ENCODE measurements around the gene GP2. TPM values are rescaled to one million over a fixed set of nuclear protein-coding genes. Genes with fewer than 3 reads are reported as not detected.

The GP2 gene
- total RNA-seq, 2 experiments from 2014 or later, result not detected

GRCh38 chr16:20302389-20302788 lies 24.9 kb downstream of the GP2 start:
- no peaks in the 10 kb centered on the region for H3K9me3 Mint-ChIP-seq
- peaks cover 3% of the 10 kb centered on the region for H3K27me3 Mint-ChIP-seq
- ChIA-PET POLR2A (no interaction called here), CTCF (interaction anchor here (1.1 kb wide), 1 partner anchor 395 kb away, joined by 3 read pairs; no protein-coding TSS in a partner anchor)
- TF ChIP-seq CTCF (IDR thresholded peaks at IDR 0.05), result no peak
- intact Hi-C loops (cut with micrococcal nuclease), result loop anchor here (5.0 kb wide), 1 partner anchor 395 kb away; no protein-coding TSS in a partner anchor
- H3K4me1 Mint-ChIP-seq (ENCODE audit: low read depth), result no peaks in the 10 kb centered on the region
- ATAC-seq, result no peak
- H3K4me3 Mint-ChIP-seq, result no peak overlapping the region
- H3K27ac Mint-ChIP-seq, result no peak overlapping the region
- DNase-seq, result no peak
- H3K36me3 Mint-ChIP-seq (ENCODE audit: low read depth), result no peaks in the 10 kb centered on the region

- no peak overlapping the region for H3K27ac Mint-ChIP-seq
- TF ChIP-seq CTCF (IDR thresholded peaks at IDR 0.05), result no peak
- H3K4me1 Mint-ChIP-seq (ENCODE audit: low read depth), result no peaks in the 10 kb centered on the region
- no peaks in the 10 kb centered on the region for H3K36me3 Mint-ChIP-seq (ENCODE audit: low read depth)
- peaks cover 3% of the 10 kb centered on the region for H3K27me3 Mint-ChIP-seq
- ATAC-seq (no peak), DNase-seq (no peak)
- intact Hi-C loops (cut with micrococcal nuclease), result loop anchor here (5.0 kb wide), 1 partner anchor 395 kb away; no protein-coding TSS in a partner anchor
- no peak overlapping the region for H3K4me3 Mint-ChIP-seq
- H3K9me3 Mint-ChIP-seq, result no peaks in the 10 kb centered on the region
- POLR2A ChIA-PET, result no interaction called here
- CTCF ChIA-PET, result interaction anchor here (0.7 to 4.9 kb wide), 2 partner anchors 389 to 395 kb away, joined by 3 to 74 read pairs; no protein-coding TSS in a partner anchor
Measured at GRCh38 chr16:20301840-20302239, 25.5 kb downstream of the GP2 start.

DNA sequence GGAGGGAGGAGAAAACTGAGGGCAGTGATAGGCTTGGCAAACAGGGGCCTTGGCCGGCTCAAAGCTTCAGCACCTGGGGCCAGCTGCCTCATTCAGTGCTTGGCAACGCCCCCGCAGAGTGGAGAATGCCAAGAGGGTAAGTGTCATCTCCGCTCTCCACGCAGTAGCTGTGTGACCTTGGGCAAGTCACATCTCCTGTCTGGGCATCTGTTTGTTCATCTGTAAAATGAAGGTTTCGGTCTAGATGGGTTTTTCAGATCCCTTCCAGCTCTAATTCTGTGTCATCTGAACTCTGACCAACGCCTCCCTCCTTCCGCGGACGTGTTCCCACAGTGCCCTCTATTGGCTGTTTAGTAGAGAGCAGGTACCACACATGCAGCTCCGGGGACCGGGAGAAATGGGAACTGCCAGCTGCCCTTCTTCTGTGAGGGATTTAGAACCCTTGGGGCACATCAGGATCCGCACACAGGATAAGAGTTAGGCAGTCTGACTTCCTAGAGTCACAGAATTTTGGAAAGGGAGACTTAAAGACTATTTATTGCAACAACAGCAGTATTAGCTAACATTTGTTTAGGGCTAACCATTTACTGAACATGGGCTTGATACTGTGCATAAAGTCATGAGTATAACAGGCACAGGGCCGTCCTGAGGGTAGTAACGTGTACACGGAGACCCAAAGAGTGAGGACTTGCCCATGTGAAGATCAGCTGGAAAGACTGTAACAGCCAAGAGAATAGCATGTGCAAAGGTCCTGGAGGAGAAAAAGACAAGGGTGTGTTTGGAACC lies 26.8 kb downstream of the GP2 start:
- DNase-seq, result peak; percentile 60
- Mint-ChIP-seq H3K27me3 (peaks cover 3% of the 10 kb centered on the region), H3K27ac (no peak overlapping the region), H3K36me3 (ENCODE audit: low read depth) (no peaks in the 10 kb centered on the region), H3K9me3 (no peaks in the 10 kb centered on the region), H3K4me3 (no peak overlapping the region), H3K4me1 (ENCODE audit: low read depth) (no peaks in the 10 kb centered on the region)
- CTCF ChIA-PET, result interaction anchor here (0.7 to 4.9 kb wide), 21 partner anchors 8 to 400 kb away, joined by 3 to 74 read pairs (median 3); no protein-coding TSS in a partner anchor
- TF ChIP-seq CTCF (IDR thresholded peaks at IDR 0.05), result peak; percentile 72
- intact Hi-C loops (cut with micrococcal nuclease), result loop anchor here (5.0 kb wide), 1 partner anchor 393 kb away; no protein-coding TSS in a partner anchor
- POLR2A ChIA-PET, result no interaction called here
- ATAC-seq, result no peak

- ChIA-PET CTCF (interaction anchor here (4.9 kb wide), 1 partner anchor 391 kb away, joined by 74 read pairs; no protein-coding TSS in a partner anchor), POLR2A (no interaction called here)
- no peak overlapping the region for H3K27ac Mint-ChIP-seq
- peaks cover 3% of the 10 kb centered on the region for H3K27me3 Mint-ChIP-seq
- DNase-seq (no peak), ATAC-seq (no peak)
- TF ChIP-seq CTCF (IDR thresholded peaks at IDR 0.05), result no peak
- H3K4me3 Mint-ChIP-seq, result no peak overlapping the region
- intact Hi-C loops (cut with micrococcal nuclease), result no loop called here
- H3K36me3 Mint-ChIP-seq (ENCODE audit: low read depth), result no peaks in the 10 kb centered on the region
- H3K9me3 Mint-ChIP-seq, result no peaks in the 10 kb centered on the region
- no peaks in the 10 kb centered on the region for H3K4me1 Mint-ChIP-seq (ENCODE audit: low read depth)
Measured at GRCh38 chr16:20298452-20298851, 28.9 kb downstream of the GP2 start.
